Posterior cingulate gyrus (tissue), 11 donors: ENCODE data around the gene NDUFA7.
A peak's percentile ranks its signal among the peaks of the same experiment; 100 is the strongest.

Experiments
- DNase-seq, 10 donors: peaks; one replicate each; pipeline versions ENCODE4 v3.0.0 to v3.0.0-alpha.2; 2020 to 2021; ENCODE audit warnings: mixed read lengths in 3 of 10
- intact Hi-C: fragments of 100-400 bp; cut with DNase I; formaldehyde crosslinking; loops from one replicate; pipeline ENCODE4 v1.15.1; 2023

Gene NDUFA7

DNA sequence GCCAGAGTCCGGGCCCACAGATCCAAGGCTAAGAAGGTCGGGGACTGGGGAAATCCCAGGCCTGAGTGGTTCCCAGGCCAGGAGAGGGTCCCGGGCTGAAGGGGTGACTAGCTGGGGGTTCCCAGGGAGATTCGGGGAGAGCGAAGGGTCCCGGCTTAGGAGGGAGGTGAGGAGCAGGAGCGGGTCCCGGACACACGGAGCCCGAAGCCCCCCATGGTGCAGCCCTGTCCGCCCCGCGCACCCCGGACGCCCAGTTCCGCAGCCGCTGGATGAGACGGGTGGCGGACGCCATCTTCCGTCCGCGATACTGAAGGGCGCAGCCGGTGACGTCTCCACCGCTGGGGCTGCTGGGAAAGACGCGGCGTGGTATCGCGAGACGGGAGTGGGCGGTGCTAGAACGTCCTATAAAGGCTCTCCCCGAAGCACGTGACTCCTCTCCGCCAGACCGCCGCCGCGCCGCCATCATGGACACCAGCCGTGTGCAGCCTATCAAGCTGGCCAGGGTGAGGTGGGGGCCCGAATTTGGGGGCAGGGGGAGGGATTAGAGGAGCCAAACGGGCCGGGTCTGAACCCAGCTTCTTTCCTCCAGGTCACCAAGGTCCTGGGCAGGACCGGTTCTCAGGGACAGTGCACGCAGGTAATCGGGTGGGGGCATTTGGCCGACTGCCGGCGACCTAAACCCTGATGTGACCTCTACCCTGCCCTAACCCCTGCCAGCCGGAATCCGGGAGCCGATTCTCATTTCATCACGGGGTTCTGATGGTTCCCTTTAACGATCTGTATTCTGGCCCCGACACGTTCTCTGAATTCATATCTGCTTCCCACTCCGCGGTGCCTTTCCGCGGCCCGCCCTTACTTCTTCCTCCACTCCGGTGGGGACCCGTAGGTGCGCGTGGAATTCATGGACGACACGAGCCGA is at the start of gene NDUFA7, which contains the start of gene RPS28:
Gene NDUFA7 (minus strand): TSS at position 309 of the 919 bp plus-strand sequence. CDS start 17 bp downstream, at position 292.
Gene RPS28 (plus strand): TSS at position 430 of the 919 bp plus-strand sequence. CDS start 35 bp downstream, at position 465.
- intact Hi-C loops, result loop anchor here (2.0 kb wide), 1 partner anchor 15 kb away; no protein-coding TSS in a partner anchor
- DNase-seq, result peak; percentile 94 to 100 (median 98)

GRCh38 chr19:8370176-8371010 is 49.2 kb upstream of the NDUFA7 start:
- DNase-seq, result peak in 2 of 10 donors; percentile 52 to 67
- intact Hi-C loops, result no loop called here

- intact Hi-C loops, result no loop called here
- DNase-seq, result peak; percentile 62 to 94 (median 74)
Observed at GRCh38 chr19:8367327-8368001, 46.3 kb upstream of the NDUFA7 start.

DNA sequence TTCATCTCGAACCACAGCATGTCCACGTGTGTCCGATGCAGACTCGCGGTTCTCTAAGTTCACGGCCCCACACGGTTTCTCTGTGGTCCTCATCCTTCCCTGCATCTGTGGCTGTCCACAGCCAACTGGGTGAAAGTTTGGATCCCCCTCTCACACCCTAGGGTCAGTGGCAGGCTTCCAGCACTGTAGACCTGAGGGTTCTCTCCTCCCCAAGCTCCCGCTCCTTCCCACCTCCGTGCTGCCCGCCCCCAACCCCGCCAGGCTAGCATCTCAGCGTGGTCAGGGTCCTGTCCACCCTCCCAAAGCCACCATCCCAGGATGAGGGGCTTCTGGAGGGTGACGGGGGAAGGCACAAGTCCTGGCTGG is 45.8 kb upstream of the NDUFA7 start:
- intact Hi-C loops, result no loop called here

GRCh38 chr19:8366121-8366581 is 45.0 kb upstream of the NDUFA7 start:
- peak in 2 of 10 donors; percentile 64 to 83 for DNase-seq
- intact Hi-C loops, result no loop called here

More for the DNA sequence above, 45.8 kb upstream of the NDUFA7 start:
- peak in 2 of 10 donors; percentile 63 to 77 for DNase-seq

- intact Hi-C loops, result no loop called here
- DNase-seq, result peak in 8 of 10 donors; percentile 34 to 91 (median 52)
Observed at GRCh38 chr19:8363803-8364771, 42.9 kb upstream of the NDUFA7 start, which contains the start of gene ANGPTL4. Gene ANGPTL4, plus strand, starts transcription at chr19:8364155. Its CDS starts 167 bp downstream, at chr19:8364322.

GRCh38 chr19:8361921-8362793 is 41.0 kb upstream of the NDUFA7 start:
- peak; percentile 38 to 94 (median 69) for DNase-seq
- intact Hi-C loops, result no loop called here

- intact Hi-C loops, result no loop called here
- peak in 2 of 10 donors; percentile 70 to 80 for DNase-seq
Observed at GRCh38 chr19:8360196-8360595, 39.0 kb upstream of the NDUFA7 start.

DNA sequence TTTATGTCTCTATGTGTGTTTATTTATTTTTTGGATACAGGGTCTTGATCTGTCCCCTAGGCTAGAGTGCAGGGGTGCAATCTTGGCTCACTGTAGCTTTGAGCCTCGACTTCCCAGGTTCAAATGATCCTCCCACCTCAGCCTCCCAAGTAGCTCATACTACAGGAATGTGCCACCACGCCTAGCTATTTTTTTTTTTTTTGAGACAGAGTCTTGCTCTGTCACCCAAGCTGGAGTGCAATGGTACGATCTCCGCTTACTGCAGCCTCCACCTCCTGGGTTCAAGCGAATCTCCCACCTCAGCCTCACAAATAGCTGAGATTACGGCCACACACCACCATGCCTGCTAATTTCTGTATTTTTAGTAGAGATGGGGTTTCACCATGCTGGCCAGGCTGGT is 37.8 kb upstream of the NDUFA7 start:
- peak in 2 of 10 donors; percentile 6 to 16 for DNase-seq
- intact Hi-C loops, result no loop called here

- intact Hi-C loops, result no loop called here
- DNase-seq, result peak in 2 of 10 donors; percentile 17 to 26
Observed at GRCh38 chr19:8357007-8357521, 35.9 kb upstream of the NDUFA7 start.

GRCh38 chr19:8355631-8356402 is 34.6 kb upstream of the NDUFA7 start:
- intact Hi-C loops, result no loop called here
- peak in 1 of 10 donors; percentile 14 for DNase-seq

DNA sequence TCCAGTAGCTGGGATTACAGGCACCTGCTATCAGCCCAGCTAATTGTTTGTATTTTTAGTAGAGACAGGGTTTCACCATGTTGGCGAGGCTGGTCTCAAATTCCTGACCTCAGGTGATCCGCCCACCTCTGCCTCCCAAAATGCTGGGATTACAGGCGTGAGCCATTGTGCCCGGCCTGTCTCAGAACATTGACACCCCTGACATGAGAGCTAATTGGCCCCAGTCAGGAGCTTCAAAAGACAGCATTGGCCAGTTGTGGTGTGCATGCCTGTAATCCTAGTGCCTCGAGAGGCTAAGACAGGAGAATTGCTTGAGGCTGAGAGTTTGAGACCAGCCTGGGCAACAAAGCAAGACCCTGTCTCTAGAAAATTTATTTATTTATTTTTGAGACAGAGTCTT is 31.7 kb upstream of the NDUFA7 start:
- intact Hi-C loops, result loop anchor here (5.0 kb wide), 1 partner anchor 229 kb away; no protein-coding TSS in a partner anchor
- DNase-seq, result peak in 1 of 10 donors; percentile 55

DNA sequence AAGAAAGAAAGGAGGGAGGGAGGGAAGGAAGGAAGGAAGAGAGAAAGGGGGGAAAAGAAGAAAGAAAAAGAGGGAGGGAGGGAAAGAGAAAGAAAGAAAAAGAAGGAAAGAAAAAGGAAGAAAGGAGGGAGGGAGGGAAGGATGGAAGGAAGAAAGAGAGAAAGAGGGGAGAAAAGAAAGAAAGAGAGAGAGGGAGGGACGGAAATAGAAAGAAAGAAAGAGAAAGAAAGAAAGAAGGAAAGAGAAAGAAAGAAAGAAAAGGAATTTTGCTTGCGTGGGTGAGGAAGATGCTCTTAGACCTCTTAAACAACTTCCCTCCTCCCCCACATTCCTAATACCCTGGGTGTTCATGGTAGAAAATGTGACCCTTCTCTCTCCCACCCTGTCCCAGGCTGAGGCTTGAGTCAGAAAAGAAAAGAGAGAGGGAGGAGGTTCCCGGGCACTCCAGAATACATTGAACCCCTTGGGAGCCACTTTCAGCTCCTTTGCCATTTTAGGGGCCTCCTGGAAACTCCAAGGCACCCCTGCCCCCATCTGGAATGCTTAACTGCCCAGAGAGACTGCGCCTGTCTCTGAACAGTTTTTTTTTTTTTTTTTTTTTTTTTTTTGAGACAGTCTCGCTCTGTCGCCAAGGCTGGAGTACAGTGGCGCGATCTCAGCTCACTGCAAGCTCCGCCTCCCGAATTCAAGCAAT is 31.1 kb upstream of the NDUFA7 start:
- intact Hi-C loops, result loop anchor here (5.0 kb wide), 1 partner anchor 230 kb away; no protein-coding TSS in a partner anchor
- DNase-seq, result no peak

DNA sequence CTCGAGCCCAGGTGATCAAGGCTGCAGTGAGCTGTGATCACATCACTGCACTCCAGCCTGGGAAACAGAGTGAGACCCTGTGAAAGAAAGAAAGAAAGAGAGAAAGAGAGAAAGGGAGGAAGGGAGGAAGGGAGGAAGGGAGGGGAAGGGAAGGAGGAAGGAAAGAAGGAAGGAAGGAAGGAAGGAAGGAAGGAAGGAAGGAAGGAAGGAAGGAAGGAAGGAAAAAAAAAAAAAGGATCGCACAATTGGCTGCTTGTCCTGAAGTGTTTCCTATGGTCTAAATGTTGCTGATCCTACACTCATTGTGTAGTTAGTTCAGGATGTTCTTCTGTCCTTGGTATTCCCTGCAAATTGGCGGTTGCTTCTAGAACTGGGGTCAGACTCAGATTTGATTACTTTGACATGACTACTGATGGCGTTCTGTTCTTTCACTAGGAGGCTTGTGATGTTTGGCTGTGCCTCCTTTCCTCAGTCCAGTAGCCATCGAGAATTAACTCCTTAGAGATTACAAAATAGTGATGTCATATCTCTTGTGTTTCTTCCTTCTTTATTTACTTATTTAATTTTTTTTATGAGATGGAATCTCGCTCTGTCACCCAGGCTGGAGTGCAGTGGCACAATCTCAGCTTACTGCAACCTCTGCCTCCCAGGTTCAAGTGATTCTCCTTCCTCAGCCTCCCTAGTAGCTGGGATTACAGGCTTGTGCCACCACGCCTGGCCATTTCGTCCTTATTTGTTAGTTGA is 28.6 kb upstream of the NDUFA7 start:
- peak in 1 of 10 donors; percentile 14 for DNase-seq
- intact Hi-C loops, result loop anchor here (5.0 kb wide), 1 partner anchor 232 kb away; no protein-coding TSS in a partner anchor

DNA sequence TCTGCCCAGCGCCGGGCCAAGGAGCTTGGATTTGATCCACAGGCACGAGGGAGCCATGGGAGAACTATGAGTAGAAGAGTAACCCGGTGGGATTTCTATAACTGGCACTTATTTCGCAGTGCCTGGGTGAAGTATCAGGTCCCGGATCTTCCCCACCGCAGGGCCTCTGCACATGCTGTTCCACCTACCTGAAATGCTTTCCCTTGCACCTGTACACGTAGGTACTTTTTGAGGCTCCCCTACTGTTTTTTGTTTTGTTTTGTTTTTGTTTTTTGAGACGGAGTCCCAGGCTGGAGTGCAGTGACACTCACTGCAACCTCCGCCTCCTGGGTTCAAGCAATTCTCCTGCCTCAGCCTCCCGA is 22.3 kb upstream of the NDUFA7 start:
- intact Hi-C loops, result no loop called here
- no peak for DNase-seq
